Measurements from ENCODE around the gene HNRNPL. TPM values are rescaled to one million over a fixed set of nuclear protein-coding genes. Genes with fewer than 3 reads are reported as not detected.

Gene HNRNPL
- total and polyA plus RNA-seq, 9 of the 15 experiments (the other 6 are each of a cell fraction or from before 2014, with no cell fraction given) = 39.5 to 610 (median 299) TPM

DNA sequence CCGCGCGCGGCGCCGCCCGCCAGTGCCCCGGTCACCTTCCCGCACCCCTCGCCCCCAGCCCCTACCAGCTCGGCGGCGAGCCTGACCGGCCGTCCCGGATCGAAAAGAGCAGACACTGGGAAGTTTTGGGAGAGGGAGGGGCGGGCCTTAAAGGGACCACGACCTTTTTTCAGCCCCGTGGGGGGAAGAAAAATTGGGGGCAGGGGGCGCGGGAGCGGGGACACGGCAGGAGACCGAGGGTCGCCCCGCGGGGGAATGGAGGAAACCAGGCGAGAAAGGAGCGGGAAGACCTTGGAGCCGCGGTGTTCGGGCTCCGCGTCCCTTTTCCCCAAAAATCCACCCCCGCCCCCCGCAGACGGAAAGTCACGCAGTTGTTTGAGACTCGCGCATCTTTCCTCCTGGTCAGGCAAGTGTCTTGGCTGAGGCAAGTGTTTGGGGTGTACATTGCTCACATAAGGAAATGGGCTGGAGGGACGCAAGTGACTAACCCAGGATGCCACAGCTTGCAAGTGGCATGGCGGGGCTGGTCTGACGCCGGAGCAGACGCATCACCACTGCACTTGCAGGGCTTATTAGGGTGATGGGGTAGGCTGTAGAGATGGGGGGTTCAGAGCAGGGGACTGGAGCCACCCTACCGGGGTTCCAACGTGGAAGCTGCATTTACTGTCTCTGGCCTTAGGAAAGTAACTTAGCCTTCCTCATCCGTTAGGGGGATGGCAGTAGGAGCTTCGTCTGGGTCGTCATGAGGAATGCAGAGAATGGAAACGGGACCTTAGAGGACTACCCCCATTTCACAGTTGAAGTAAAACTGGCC lies 2.7 kb upstream of the HNRNPL start (continued):
- TF ChIP-seq, protein P1, sequence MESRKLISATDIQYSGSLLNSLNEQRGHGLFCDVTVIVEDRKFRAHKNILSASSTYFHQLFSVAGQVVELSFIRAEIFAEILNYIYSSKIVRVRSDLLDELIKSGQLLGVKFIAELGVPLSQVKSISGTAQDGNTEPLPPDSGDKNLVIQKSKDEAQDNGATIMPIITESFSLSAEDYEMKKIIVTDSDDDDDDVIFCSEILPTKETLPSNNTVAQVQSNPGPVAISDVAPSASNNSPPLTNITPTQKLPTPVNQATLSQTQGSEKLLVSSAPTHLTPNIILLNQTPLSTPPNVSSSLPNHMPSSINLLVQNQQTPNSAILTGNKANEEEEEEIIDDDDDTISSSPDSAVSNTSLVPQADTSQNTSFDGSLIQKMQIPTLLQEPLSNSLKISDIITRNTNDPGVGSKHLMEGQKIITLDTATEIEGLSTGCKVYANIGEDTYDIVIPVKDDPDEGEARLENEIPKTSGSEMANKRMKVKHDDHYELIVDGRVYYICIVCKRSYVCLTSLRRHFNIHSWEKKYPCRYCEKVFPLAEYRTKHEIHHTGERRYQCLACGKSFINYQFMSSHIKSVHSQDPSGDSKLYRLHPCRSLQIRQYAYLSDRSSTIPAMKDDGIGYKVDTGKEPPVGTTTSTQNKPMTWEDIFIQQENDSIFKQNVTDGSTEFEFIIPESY (CRISPR knock-in tag; IDR thresholded peaks at IDR 0.05) = no peak
- no peak for TF ChIP-seq RAD21 (CRISPR knock-in tag; conservative IDR thresholded peaks at IDR 0.05 in 1 of 2, IDR thresholded peaks at IDR 0.05 in 1 of 2)
- no peak; the same call in 1 of the 2 replicates for TF ChIP-seq GTF2E2 (tag; IDR thresholded peaks at IDR 0.05)
- TF ChIP-seq, protein P2, sequence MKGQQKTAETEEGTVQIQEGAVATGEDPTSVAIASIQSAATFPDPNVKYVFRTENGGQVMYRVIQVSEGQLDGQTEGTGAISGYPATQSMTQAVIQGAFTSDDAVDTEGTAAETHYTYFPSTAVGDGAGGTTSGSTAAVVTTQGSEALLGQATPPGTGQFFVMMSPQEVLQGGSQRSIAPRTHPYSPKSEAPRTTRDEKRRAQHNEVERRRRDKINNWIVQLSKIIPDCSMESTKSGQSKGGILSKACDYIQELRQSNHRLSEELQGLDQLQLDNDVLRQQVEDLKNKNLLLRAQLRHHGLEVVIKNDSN (CRISPR knock-in tag; IDR thresholded peaks at IDR 0.05) = peak; percentile 7; the same call in 1 of the 2 replicates
- TF ChIP-seq EGR1 (conservative IDR thresholded peaks at IDR 0.05) = peak; percentile 69
- TF ChIP-seq SP1 (CRISPR knock-in tag; IDR thresholded peaks at IDR 0.05) = peak; percentile 57; the same call in 1 of the 2 replicates
- TF ChIP-seq SMARCA5 (IDR thresholded peaks at IDR 0.05) = 0 out of 2 replicates have a peak, but pooled peaks have one; percentile 17
- TF ChIP-seq HDGF (IDR thresholded peaks at IDR 0.05) = peak; percentile 78; the same call in 1 of the 2 replicates
- TF ChIP-seq, protein P3, sequence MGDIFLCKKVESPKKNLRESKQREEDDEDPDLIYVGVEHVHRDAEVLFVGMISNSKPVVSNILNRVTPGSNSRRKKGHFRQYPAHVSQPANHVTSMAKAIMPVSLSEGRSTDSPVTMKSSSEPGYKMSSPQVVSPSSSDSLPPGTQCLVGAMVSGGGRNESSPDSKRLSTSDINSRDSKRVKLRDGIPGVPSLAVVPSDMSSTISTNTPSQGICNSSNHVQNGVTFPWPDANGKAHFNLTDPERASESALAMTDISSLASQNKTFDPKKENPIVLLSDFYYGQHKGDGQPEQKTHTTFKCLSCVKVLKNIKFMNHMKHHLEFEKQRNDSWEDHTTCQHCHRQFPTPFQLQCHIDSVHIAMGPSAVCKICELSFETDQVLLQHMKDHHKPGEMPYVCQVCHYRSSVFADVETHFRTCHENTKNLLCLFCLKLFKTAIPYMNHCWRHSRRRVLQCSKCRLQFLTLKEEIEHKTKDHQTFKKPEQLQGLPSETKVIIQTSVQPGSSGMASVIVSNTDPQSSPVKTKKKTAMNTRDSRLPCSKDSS (IDR thresholded peaks at IDR 0.05; ENCODE audit: low read depth, partially characterized antibody) = peak; percentile 15
- 0 out of 2 replicates have a peak, but pooled peaks have one; percentile 13 for TF ChIP-seq NBN (IDR thresholded peaks at IDR 0.05; ENCODE audit: low read depth)
- TF ChIP-seq SLC30A9 (CRISPR knock-in tag; IDR thresholded peaks at IDR 0.05) = no peak
- peak; percentile 9 for TF ChIP-seq KDM5B (IDR thresholded peaks at IDR 0.05; ENCODE audit: insufficient replicate concordance, low read depth, low read length)
- TF ChIP-seq ZNF23 (CRISPR knock-in tag; IDR thresholded peaks at IDR 0.05) = no peak
- peak; percentile 33; the same call in 1 of the 2 replicates for TF ChIP-seq HDAC2 (IDR thresholded peaks at IDR 0.05)
- TF ChIP-seq, protein P4, sequence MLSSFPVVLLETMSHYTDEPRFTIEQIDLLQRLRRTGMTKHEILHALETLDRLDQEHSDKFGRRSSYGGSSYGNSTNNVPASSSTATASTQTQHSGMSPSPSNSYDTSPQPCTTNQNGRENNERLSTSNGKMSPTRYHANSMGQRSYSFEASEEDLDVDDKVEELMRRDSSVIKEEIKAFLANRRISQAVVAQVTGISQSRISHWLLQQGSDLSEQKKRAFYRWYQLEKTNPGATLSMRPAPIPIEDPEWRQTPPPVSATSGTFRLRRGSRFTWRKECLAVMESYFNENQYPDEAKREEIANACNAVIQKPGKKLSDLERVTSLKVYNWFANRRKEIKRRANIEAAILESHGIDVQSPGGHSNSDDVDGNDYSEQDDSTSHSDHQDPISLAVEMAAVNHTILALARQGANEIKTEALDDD (IDR thresholded peaks at IDR 0.05) = no peak
- TF ChIP-seq, protein P5, sequence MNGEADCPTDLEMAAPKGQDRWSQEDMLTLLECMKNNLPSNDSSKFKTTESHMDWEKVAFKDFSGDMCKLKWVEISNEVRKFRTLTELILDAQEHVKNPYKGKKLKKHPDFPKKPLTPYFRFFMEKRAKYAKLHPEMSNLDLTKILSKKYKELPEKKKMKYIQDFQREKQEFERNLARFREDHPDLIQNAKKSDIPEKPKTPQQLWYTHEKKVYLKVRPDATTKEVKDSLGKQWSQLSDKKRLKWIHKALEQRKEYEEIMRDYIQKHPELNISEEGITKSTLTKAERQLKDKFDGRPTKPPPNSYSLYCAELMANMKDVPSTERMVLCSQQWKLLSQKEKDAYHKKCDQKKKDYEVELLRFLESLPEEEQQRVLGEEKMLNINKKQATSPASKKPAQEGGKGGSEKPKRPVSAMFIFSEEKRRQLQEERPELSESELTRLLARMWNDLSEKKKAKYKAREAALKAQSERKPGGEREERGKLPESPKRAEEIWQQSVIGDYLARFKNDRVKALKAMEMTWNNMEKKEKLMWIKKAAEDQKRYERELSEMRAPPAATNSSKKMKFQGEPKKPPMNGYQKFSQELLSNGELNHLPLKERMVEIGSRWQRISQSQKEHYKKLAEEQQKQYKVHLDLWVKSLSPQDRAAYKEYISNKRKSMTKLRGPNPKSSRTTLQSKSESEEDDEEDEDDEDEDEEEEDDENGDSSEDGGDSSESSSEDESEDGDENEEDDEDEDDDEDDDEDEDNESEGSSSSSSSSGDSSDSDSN (IDR thresholded peaks at IDR 0.05; ENCODE audit: borderline replicate concordance in 1 of 2, low read depth in 2 of 2, low read length in 2 of 2) = 0 out of 4 replicates have a peak, but pooled peaks have one; percentile 22 to 26
- TF ChIP-seq CTBP1 (IDR thresholded peaks at IDR 0.05; ENCODE audit: borderline replicate concordance) = peak; percentile 51; the same call in 1 of the 2 replicates
